ENCODE results near the gene HSF4. TPM values are rescaled to one million over a fixed set of nuclear protein-coding genes. Genes with fewer than 3 reads are reported as not detected.

HSF4 gene
- total RNA-seq, 1 experiment from 2014 or later: 38.6 TPM

DNA sequence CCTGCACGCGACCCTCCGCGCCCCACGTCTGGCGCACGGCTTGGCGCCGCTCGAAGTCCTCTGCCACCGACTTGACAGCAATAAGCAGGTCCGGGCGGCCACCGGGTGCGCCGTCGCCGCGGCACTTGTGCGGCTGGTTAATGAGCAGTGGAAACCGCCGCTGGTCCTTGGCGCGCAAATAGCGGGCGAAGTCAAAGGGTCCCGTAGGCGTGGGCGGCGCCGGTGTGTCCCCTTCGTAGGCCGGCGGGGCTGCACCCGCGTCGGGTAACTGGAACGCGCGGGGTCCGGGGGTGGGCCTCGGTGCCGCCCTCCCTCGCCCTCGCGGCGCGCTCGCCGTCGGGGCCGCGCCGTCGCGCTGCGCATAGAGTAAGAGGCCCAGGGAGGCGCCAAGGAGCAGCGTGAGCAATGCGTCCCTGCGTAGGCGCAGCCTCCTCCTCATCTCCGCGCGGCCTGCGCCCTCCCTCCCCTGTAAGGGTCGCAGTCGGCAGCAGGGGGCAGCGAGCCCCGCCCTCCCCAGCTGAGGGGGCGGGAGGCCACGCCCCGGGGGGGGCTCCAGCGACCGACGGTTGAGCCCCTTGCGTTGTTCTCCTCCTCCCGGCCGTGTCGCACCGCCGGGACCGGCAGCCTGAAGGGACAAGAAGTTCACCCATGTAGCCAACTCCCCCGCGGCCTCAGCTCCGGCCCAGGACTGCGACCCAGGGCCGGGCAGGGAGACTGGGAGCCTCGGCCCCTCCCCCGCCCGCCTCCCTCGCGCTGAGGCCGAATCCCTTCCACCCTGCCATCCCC, 14.3 kb upstream of the HSF4 start:
- in situ Hi-C loops (cut with HindIII; ENCODE audit: low pct_unique_long_range_greater_than_20kb, low sequenced_read_pairs) (no loop called here), intact Hi-C loops (cut with micrococcal nuclease; ENCODE audit: unreplicated experiment) (loop anchor here (10.0 kb wide), 2 partner anchors 135 to 175 kb away; no protein-coding TSS in a partner anchor)
- Histone ChIP-seq H3K27me3 (ENCODE audit: control insufficient read depth, insufficient read depth, low read length) (no peaks in the 10 kb centered on the region), H3K4me1 (ENCODE audit: control insufficient read depth, insufficient read depth, low read length) (peaks cover 5% of the 10 kb centered on the region), H3K9me3 (ENCODE audit: control insufficient read depth, insufficient read depth, low read depth, low read length) (no peaks in the 10 kb centered on the region), H3K27ac (ENCODE audit: low read length) (peak overlapping the region; percentile 82), H3K36me3 (ENCODE audit: control insufficient read depth, insufficient read depth, low read length) (no peaks in the 10 kb centered on the region), H3K4me3 (ENCODE audit: low read depth in 2 of 2, low read length in 2 of 2) (peak overlapping the region; percentile 56 to 75)
- BruUV-seq (replicated peaks): no TSS peak
- DNase-seq (ENCODE audit: low read depth, low spot score) (no peak), ATAC-seq (peak; percentile 86)
- ChIA-PET CTCF (no interaction called here), POLR2A (no interaction called here)
- peak; percentile 60; the same call in 1 of the 2 replicates for TF ChIP-seq SIN3A (IDR thresholded peaks at IDR 0.05; ENCODE audit: borderline replicate concordance, insufficient read depth, low read depth, low read length)
- TF ChIP-seq, protein P1, sequence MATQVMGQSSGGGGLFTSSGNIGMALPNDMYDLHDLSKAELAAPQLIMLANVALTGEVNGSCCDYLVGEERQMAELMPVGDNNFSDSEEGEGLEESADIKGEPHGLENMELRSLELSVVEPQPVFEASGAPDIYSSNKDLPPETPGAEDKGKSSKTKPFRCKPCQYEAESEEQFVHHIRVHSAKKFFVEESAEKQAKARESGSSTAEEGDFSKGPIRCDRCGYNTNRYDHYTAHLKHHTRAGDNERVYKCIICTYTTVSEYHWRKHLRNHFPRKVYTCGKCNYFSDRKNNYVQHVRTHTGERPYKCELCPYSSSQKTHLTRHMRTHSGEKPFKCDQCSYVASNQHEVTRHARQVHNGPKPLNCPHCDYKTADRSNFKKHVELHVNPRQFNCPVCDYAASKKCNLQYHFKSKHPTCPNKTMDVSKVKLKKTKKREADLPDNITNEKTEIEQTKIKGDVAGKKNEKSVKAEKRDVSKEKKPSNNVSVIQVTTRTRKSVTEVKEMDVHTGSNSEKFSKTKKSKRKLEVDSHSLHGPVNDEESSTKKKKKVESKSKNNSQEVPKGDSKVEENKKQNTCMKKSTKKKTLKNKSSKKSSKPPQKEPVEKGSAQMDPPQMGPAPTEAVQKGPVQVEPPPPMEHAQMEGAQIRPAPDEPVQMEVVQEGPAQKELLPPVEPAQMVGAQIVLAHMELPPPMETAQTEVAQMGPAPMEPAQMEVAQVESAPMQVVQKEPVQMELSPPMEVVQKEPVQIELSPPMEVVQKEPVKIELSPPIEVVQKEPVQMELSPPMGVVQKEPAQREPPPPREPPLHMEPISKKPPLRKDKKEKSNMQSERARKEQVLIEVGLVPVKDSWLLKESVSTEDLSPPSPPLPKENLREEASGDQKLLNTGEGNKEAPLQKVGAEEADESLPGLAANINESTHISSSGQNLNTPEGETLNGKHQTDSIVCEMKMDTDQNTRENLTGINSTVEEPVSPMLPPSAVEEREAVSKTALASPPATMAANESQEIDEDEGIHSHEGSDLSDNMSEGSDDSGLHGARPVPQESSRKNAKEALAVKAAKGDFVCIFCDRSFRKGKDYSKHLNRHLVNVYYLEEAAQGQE (IDR thresholded peaks at IDR 0.05; ENCODE audit: insufficient read depth in 1 of 2, low read depth in 2 of 2, low read length in 1 of 2): no peak
- TF ChIP-seq POLR2AphosphoS5 (IDR thresholded peaks at IDR 0.05; ENCODE audit: low read depth, low read length): peak; percentile 28; the same call in 1 of the 2 replicates
- TF ChIP-seq TCF7L2 (IDR thresholded peaks at IDR 0.05; ENCODE audit: low read depth, low read length): no peak
- TF ChIP-seq, protein P2, sequence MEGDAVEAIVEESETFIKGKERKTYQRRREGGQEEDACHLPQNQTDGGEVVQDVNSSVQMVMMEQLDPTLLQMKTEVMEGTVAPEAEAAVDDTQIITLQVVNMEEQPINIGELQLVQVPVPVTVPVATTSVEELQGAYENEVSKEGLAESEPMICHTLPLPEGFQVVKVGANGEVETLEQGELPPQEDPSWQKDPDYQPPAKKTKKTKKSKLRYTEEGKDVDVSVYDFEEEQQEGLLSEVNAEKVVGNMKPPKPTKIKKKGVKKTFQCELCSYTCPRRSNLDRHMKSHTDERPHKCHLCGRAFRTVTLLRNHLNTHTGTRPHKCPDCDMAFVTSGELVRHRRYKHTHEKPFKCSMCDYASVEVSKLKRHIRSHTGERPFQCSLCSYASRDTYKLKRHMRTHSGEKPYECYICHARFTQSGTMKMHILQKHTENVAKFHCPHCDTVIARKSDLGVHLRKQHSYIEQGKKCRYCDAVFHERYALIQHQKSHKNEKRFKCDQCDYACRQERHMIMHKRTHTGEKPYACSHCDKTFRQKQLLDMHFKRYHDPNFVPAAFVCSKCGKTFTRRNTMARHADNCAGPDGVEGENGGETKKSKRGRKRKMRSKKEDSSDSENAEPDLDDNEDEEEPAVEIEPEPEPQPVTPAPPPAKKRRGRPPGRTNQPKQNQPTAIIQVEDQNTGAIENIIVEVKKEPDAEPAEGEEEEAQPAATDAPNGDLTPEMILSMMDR (IDR thresholded peaks at IDR 0.05): peak; percentile 69

DNA sequence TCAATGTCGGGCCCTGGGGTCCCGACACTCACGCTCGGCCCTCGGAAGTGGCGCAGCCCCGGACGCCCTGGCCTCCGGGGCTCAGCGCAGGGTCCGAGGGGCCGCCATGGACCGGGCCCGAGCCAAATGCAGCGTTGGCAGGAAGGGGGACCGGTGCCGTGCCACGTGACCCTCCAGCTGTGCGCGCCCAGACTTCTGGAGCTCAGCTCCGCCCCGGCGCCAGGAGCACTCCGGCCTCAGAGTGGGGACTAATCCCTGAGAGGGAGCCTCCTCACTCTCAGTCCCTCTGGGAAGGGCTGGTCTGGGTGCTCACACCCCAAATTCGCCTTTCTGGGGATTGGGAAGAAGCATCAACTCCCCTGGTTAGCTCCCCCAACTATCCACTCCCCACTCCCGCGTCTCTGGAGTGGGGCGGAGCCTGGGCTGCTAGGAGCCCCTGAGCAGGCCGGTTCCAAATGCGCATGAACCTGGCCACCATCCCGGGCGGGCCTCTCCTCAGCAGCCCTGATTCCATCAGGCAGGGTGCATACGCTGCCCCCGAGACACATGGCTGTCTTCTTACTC, 13.6 kb upstream of the HSF4 start, which contains the start of gene B3GNT9:
Gene B3GNT9 (minus strand): TSS at position 166 of the 564 bp plus-strand sequence. CDS start 513 bp downstream, outside the sequence.
- intact Hi-C loops (cut with micrococcal nuclease; ENCODE audit: unreplicated experiment) (loop anchor here (10.0 kb wide), 2 partner anchors 136 to 176 kb away; no protein-coding TSS in a partner anchor), in situ Hi-C loops (cut with HindIII; ENCODE audit: low pct_unique_long_range_greater_than_20kb, low sequenced_read_pairs) (no loop called here)
- Histone ChIP-seq H3K27ac (ENCODE audit: low read length) (peak within 1 kb of the TSS; percentile 82), H3K36me3 (ENCODE audit: control insufficient read depth, insufficient read depth, low read length) (no peaks in the 10 kb centered on the region), H3K4me3 (ENCODE audit: low read depth in 2 of 2, low read length in 2 of 2) (peak within 1 kb of the TSS; percentile 56 to 75), H3K27me3 (ENCODE audit: control insufficient read depth, insufficient read depth, low read length) (no peaks in the 10 kb centered on the region), H3K9me3 (ENCODE audit: control insufficient read depth, insufficient read depth, low read depth, low read length) (no peaks in the 10 kb centered on the region), H3K4me1 (ENCODE audit: control insufficient read depth, insufficient read depth, low read length) (peaks cover 6% of the 10 kb centered on the region)
- CTCF ChIA-PET: no interaction called here
- POLR2A ChIA-PET: no interaction called here
- no TSS peak for BruUV-seq (replicated peaks)
- TF ChIP-seq TCF7L2 (IDR thresholded peaks at IDR 0.05; ENCODE audit: low read depth, low read length): no peak
- TF ChIP-seq, protein P1 (IDR thresholded peaks at IDR 0.05; ENCODE audit: insufficient read depth in 1 of 2, low read depth in 2 of 2, low read length in 1 of 2): no peak
- peak; percentile 8; the same call in 1 of the 2 replicates for TF ChIP-seq POLR2AphosphoS5 (IDR thresholded peaks at IDR 0.05; ENCODE audit: low read depth, low read length)
- no peak for TF ChIP-seq SIN3A (IDR thresholded peaks at IDR 0.05; ENCODE audit: borderline replicate concordance, insufficient read depth, low read depth, low read length)
- TF ChIP-seq, protein P2 (IDR thresholded peaks at IDR 0.05): no peak
- DNase-seq (ENCODE audit: low read depth, low spot score) (no peak), ATAC-seq (peak; percentile 82)

All from Panc1 (cell line).